Mesenchymal stem cell (in vitro differentiated cells and primary cell): ENCODE data around the gene AK9. TPM values are rescaled to one million over a fixed set of nuclear protein-coding genes. Genes with fewer than 3 reads are reported as not detected.

ENCODE experiments used
- DNase-seq: peaks from one replicate; pipeline ENCODE4 v3.0.0-alpha.2; 2013
- H2AFZ ChIP-seq: one replicate; pipeline ENCODE4 v1.6.1; 2013; ENCODE audit warnings: low read depth, mild to moderate bottlenecking, control low read depth, inconsistent platforms, low read length, moderate library complexity
- H2AK5ac ChIP-seq: 2 replicates; pipeline ENCODE4 v1.6.1; 2013; ENCODE audit warnings: low read length, moderate library complexity, mild to moderate bottlenecking, inconsistent platforms; ENCODE audit not compliant: severe bottlenecking
- H2BK120ac ChIP-seq: one replicate; pipeline ENCODE4 v1.6.1; 2013; ENCODE audit warnings: low read depth, mild to moderate bottlenecking, inconsistent platforms, low read length, moderate library complexity
- H2BK12ac ChIP-seq, 2 experiments: one replicate each; pipeline ENCODE4 v1.6.1; 2013; ENCODE audit warnings: inconsistent platforms in 2 of 2, low read length in 2 of 2, mild to moderate bottlenecking in 2 of 2, moderate library complexity in 2 of 2, control low read depth in 1 of 2
- H2BK15ac ChIP-seq: one replicate; pipeline ENCODE4 v1.6.1; 2013; ENCODE audit warnings: mild to moderate bottlenecking, low read depth, inconsistent platforms; ENCODE audit not compliant: poor library complexity, severe bottlenecking
- H2BK5ac ChIP-seq: 2 replicates; pipeline ENCODE4 v1.6.1; 2013; ENCODE audit warnings: low read depth, mild to moderate bottlenecking, low read length, control low read depth, inconsistent platforms; ENCODE audit not compliant: poor library complexity, severe bottlenecking
- H3K14ac ChIP-seq, 2 experiments: one replicate each; pipeline ENCODE4 v1.6.1; 2013; ENCODE audit warnings: inconsistent platforms in 2 of 2, low read length in 2 of 2, control low read depth in 1 of 2, mild to moderate bottlenecking in 1 of 2, moderate library complexity in 1 of 2
- H3K18ac ChIP-seq, 2 experiments: one replicate each; pipeline ENCODE4 v1.6.1; 2013; ENCODE audit warnings: inconsistent platforms in 2 of 2, low read length in 2 of 2, control low read depth in 1 of 2, low read depth in 1 of 2, mild to moderate bottlenecking in 1 of 2
- H3K23ac ChIP-seq, 2 experiments: one replicate each; pipeline ENCODE4 v1.6.1; 2013; ENCODE audit warnings: inconsistent platforms in 2 of 2, low read length in 2 of 2, mild to moderate bottlenecking in 2 of 2, moderate library complexity in 2 of 2, control low read depth in 1 of 2
- H3K27ac ChIP-seq: 2 replicates; pipeline ENCODE4 v1.5.1; 2013; ENCODE audit warnings: mild to moderate bottlenecking, moderate library complexity, low read length, control low read depth, inconsistent platforms; ENCODE audit not compliant: poor library complexity, severe bottlenecking
- H3K27me3 ChIP-seq, 2 experiments: 2 replicates each; pipeline versions ENCODE4 v1.6.1 to v1.7.0; 2013; ENCODE audit warnings: low read length in 2 of 2, mild to moderate bottlenecking in 2 of 2, moderate library complexity in 2 of 2, control low read depth in 1 of 2, inconsistent platforms in 1 of 2; ENCODE audit not compliant: control insufficient read depth in 1 of 2, insufficient read depth in 1 of 2
- H3K36me3 ChIP-seq, 2 experiments: 2 replicates each; pipeline versions ENCODE4 v1.6.1 to v1.7.0; 2013; ENCODE audit warnings: low read length in 2 of 2, control low read depth in 1 of 2, inconsistent platforms in 1 of 2, low read depth in 1 of 2, mild to moderate bottlenecking in 1 of 2; ENCODE audit not compliant: insufficient read depth in 2 of 2, control insufficient read depth in 1 of 2
- H3K4ac ChIP-seq, 2 experiments: one replicate each; pipeline ENCODE4 v1.6.1; 2013; ENCODE audit warnings: inconsistent platforms in 2 of 2, low read length in 2 of 2, mild to moderate bottlenecking in 2 of 2, moderate library complexity in 2 of 2, control low read depth in 1 of 2, low read depth in 1 of 2
- H3K4me1 ChIP-seq: 2 replicates; pipeline ENCODE4 v1.6.1; 2013; ENCODE audit warnings: low read depth, low read length, control low read depth; ENCODE audit not compliant: control insufficient read depth, insufficient read depth
- H3K4me2 ChIP-seq: 2 replicates; pipeline ENCODE4 v1.6.1; 2013; ENCODE audit warnings: low read length, mild to moderate bottlenecking, inconsistent platforms; ENCODE audit not compliant: poor library complexity, severe bottlenecking
- H3K4me3 ChIP-seq, 2 experiments: 2 replicates each; pipeline versions ENCODE4 v1.5.1 to v1.7.0; 2013; ENCODE audit warnings: low read length in 2 of 2, mild to moderate bottlenecking in 2 of 2, control low read depth in 1 of 2, low read depth in 1 of 2; ENCODE audit not compliant: insufficient read depth in 1 of 2
- H3K79me1 ChIP-seq: replicated peaks from 2 replicates; pipeline ENCODE4 v1.6.1; 2013; ENCODE audit warnings: mild to moderate bottlenecking, control low read depth, low read length, inconsistent platforms; ENCODE audit not compliant: poor library complexity, severe bottlenecking
- H3K9ac ChIP-seq: 2 replicates; pipeline ENCODE4 v1.7.0; 2013; ENCODE audit warnings: mild to moderate bottlenecking, low read length, moderate library complexity
- H3K9me3 ChIP-seq: 2 replicates; pipeline ENCODE4 v1.7.0; 2013; ENCODE audit warnings: mild to moderate bottlenecking, low read length; ENCODE audit not compliant: control insufficient read depth
- H4K8ac ChIP-seq: one replicate; pipeline ENCODE4 v1.6.1; 2013; ENCODE audit warnings: inconsistent platforms, mild to moderate bottlenecking, low read length, moderate library complexity
- H4K91ac ChIP-seq: one replicate; pipeline ENCODE4 v1.6.1; 2013; ENCODE audit warnings: mild to moderate bottlenecking, low read length, inconsistent platforms
- WGBS: methylation state at CpG from one replicate; pipeline ENCODE4 v1.1.7; 2013; ENCODE audit warnings: mixed read lengths; 5-methylcytosine and 5-hydroxymethylcytosine counted together
- polyA plus RNA-seq, 2 experiments: library from polyadenylated mRNA; stranded (reverse); fragments of 200-250 nt; gene quantifications; one replicate each; pipeline ENCODE4 v1.2.3, GENCODE V29; 2013

AK9 gene
- polyA plus RNA-seq (2013, experiment 1 of 2), result 1.9 TPM
- polyA plus RNA-seq (2013, experiment 2 of 2), result 2.3 TPM

- H4K91ac ChIP-seq, result no peak within 1 kb of the TSS
- peaks cover 0 to 10% of the 10 kb centered on the region in 2 experiments for H3K27me3 ChIP-seq
- H3K18ac ChIP-seq, result peak within 1 kb of the TSS; percentile 54 to 58
- no peak within 1 kb of the TSS for H2BK5ac ChIP-seq
- peak within 1 kb of the TSS; percentile 79 to 98 for H3K4me3 ChIP-seq
- no peak within 1 kb of the TSS for H3K4ac ChIP-seq
- H3K14ac ChIP-seq, result peak within 1 kb of the TSS in 1 of 2 experiments; percentile 41
- peak within 1 kb of the TSS; percentile 99 for H3K4me2 ChIP-seq
- WGBS, result under 1% methylated on average over 32 of the region's 47 CpGs
- peak; percentile 95 for DNase-seq
- no peak within 1 kb of the TSS for H2AK5ac ChIP-seq
- peak within 1 kb of the TSS; percentile 93 for H4K8ac ChIP-seq
- no peak within 1 kb of the TSS for H2BK12ac ChIP-seq
- peak within 1 kb of the TSS; percentile 99 for H2AFZ ChIP-seq
- peaks cover 0 to 6% of the 10 kb centered on the region in 2 experiments for H3K36me3 ChIP-seq
- H3K27ac ChIP-seq, result peak within 1 kb of the TSS; percentile 76
- peaks cover 18% of the 10 kb centered on the region for H3K79me1 ChIP-seq
- H3K9me3 ChIP-seq, result no peaks in the 10 kb centered on the region
- H3K9ac ChIP-seq, result peak within 1 kb of the TSS; percentile 95
- no peaks in the 10 kb centered on the region for H3K4me1 ChIP-seq
- peak within 1 kb of the TSS in 1 of 2 experiments; percentile 14 for H3K23ac ChIP-seq
- H2BK15ac ChIP-seq, result peak within 1 kb of the TSS; percentile 89
- H2BK120ac ChIP-seq, result no peak within 1 kb of the TSS
Measured at GRCh38 chr6:109690737-109691621, at the start of gene AK9, which contains the start of gene FIG4. Gene AK9, minus strand, starts transcription at chr6:109691202. Its CDS starts 15,457 bp downstream, at chr6:109675745. Gene FIG4, plus strand, starts transcription at chr6:109691296. Its CDS starts 140 bp downstream, at chr6:109691436.

GRCh38 chr6:109740787-109741186, 49.8 kb upstream of the AK9 start:
- Histone ChIP-seq H3K9me3 (no peaks in the 10 kb centered on the region), H2BK12ac (no peak overlapping the region), H2AFZ (no peak overlapping the region), H3K18ac (no peak overlapping the region), H2BK5ac (no peak overlapping the region), H3K27me3 (no peaks in the 10 kb centered on the region), H2BK15ac (no peak overlapping the region), H3K14ac (no peak overlapping the region), H3K4me1 (peaks cover 2% of the 10 kb centered on the region), H3K23ac (peak overlapping the region in 1 of 2 experiments; percentile 65), H3K4ac (no peak overlapping the region), H2AK5ac (no peak overlapping the region), H4K8ac (no peak overlapping the region), H4K91ac (no peak overlapping the region), H3K79me1 (no peaks in the 10 kb centered on the region), H3K4me3 (no peak overlapping the region), H3K36me3 (peaks cover 0 to 22% of the 10 kb centered on the region in 2 experiments), H3K4me2 (no peak overlapping the region), H2BK120ac (no peak overlapping the region), H3K27ac (no peak overlapping the region), H3K9ac (no peak overlapping the region)
- no peak for DNase-seq
- WGBS, result 88% methylated on average over 7 of the region's 7 CpGs

- Histone ChIP-seq H2BK120ac (no peak overlapping the region), H4K8ac (no peak overlapping the region), H2BK5ac (no peak overlapping the region), H3K4me2 (no peak overlapping the region), H2AK5ac (no peak overlapping the region), H3K27me3 (no peaks in the 10 kb centered on the region), H2BK15ac (no peak overlapping the region), H3K79me1 (no peaks in the 10 kb centered on the region), H2AFZ (no peak overlapping the region), H3K4me1 (peaks cover 2% of the 10 kb centered on the region), H4K91ac (no peak overlapping the region), H3K4ac (no peak overlapping the region), H3K23ac (no peak overlapping the region), H2BK12ac (no peak overlapping the region), H3K9ac (no peak overlapping the region), H3K4me3 (no peak overlapping the region), H3K18ac (no peak overlapping the region), H3K27ac (no peak overlapping the region), H3K14ac (no peak overlapping the region), H3K36me3 (peaks cover 0 to 33% of the 10 kb centered on the region in 2 experiments), H3K9me3 (no peaks in the 10 kb centered on the region)
- no peak for DNase-seq
- 92% methylated on average over 1 of the region's 3 CpGs for WGBS
Measured at GRCh38 chr6:109739686-109740085, 48.7 kb upstream of the AK9 start.

GRCh38 chr6:109738667-109739066, 47.7 kb upstream of the AK9 start:
- Histone ChIP-seq H3K79me1 (no peaks in the 10 kb centered on the region), H3K36me3 (peaks cover 0 to 35% of the 10 kb centered on the region in 2 experiments), H3K14ac (no peak overlapping the region), H2AFZ (no peak overlapping the region), H2AK5ac (no peak overlapping the region), H2BK15ac (no peak overlapping the region), H3K9ac (no peak overlapping the region), H3K4me2 (no peak overlapping the region), H2BK120ac (no peak overlapping the region), H3K27ac (no peak overlapping the region), H2BK5ac (no peak overlapping the region), H3K9me3 (no peaks in the 10 kb centered on the region), H4K91ac (no peak overlapping the region), H3K4me3 (no peak overlapping the region), H3K18ac (no peak overlapping the region), H3K23ac (no peak overlapping the region), H4K8ac (no peak overlapping the region), H2BK12ac (no peak overlapping the region), H3K4ac (no peak overlapping the region), H3K27me3 (no peaks in the 10 kb centered on the region), H3K4me1 (no peaks in the 10 kb centered on the region)
- no peak for DNase-seq
- 73% methylated on average over 2 of the region's 2 CpGs for WGBS
